Erythroblast (primary cell): ENCODE data around the gene SPEF2.

Experiments
- GATA1 ChIP-seq: IDR thresholded peaks from 2 replicates; pipeline ENCODE4 v1.6.1; 2011; ENCODE audit warnings: low read depth, mild to moderate bottlenecking, control low read depth, low read length, moderate library complexity
- POLR2A ChIP-seq: IDR thresholded peaks from 2 replicates; pipeline ENCODE4 v1.6.1; 2011; ENCODE audit warnings: mild to moderate bottlenecking, low read length

- no peak for TF ChIP-seq POLR2A
- TF ChIP-seq GATA1 = no peak
Measured at GRCh38 chr5:35679357-35679756, 61.7 kb downstream of the SPEF2 start.
